CD8-positive, alpha-beta memory T cell (primary cell): ENCODE data around the gene SPESP1. TPM values are rescaled to one million over a fixed set of nuclear protein-coding genes. Genes with fewer than 3 reads are reported as not detected.

Source experiments
- CTCF ChIA-PET: fragments of 350-600 bp; sonication (Branson Sonifier 250); formaldehyde crosslinking; loops from one replicate; lab custom pipeline; 2021; ENCODE audit warnings: antibody characterized with exemption; lab: Charles Lee
- POLR2A ChIA-PET: fragments of 350-600 bp; sonication (Branson Sonifier 250); formaldehyde crosslinking; loops from one replicate; lab custom pipeline; 2021; ENCODE audit warnings: antibody characterized with exemption; lab: Charles Lee
- DNase-seq, 5 donors: peaks; one replicate each; pipeline versions ENCODE4 v3.0.0 to v3.0.0-alpha.2; 2020 to 2022; ENCODE audit warnings: mixed read lengths in 1 of 5
- H3K27ac ChIP-seq: one replicate; pipeline ENCODE4 v1.7.0; 2013; ENCODE audit warnings: low read depth, mild to moderate bottlenecking, low read length, moderate library complexity
- H3K27me3 ChIP-seq: 2 replicates; pipeline ENCODE4 v1.7.0; 2013; ENCODE audit warnings: low read length, mild to moderate bottlenecking; ENCODE audit not compliant: insufficient read depth, poor library complexity, severe bottlenecking
- H3K36me3 ChIP-seq: 2 replicates; pipeline ENCODE4 v1.7.0; 2013; ENCODE audit warnings: mild to moderate bottlenecking, low read length, moderate library complexity; ENCODE audit not compliant: insufficient read depth
- H3K4me1 ChIP-seq: 2 replicates; pipeline ENCODE4 v1.7.0; 2013; ENCODE audit warnings: mild to moderate bottlenecking, low read length, moderate library complexity; ENCODE audit not compliant: insufficient read depth
- H3K4me3 ChIP-seq: 2 replicates; pipeline ENCODE4 v1.7.0; 2013; ENCODE audit warnings: mild to moderate bottlenecking, low read length
- H3K9me3 ChIP-seq: 2 replicates; pipeline ENCODE4 v1.7.0; 2013; ENCODE audit warnings: mild to moderate bottlenecking, low read length
- H3K27ac Mint-ChIP-seq, 8 donors: one replicate each; pipeline ENCODE4 v1.8.0; 2020 to 2021; ENCODE audit warnings: mixed read lengths in 8 of 8, mild to moderate bottlenecking in 6 of 8, inconsistent platforms in 3 of 8, moderate library complexity in 3 of 8
- H3K27me3 Mint-ChIP-seq, 2 donors: one replicate each; pipeline ENCODE4 v1.8.0; 2020 to 2021; ENCODE audit warnings: mixed read lengths in 2 of 2, mild to moderate bottlenecking in 1 of 2, moderate library complexity in 1 of 2
- H3K36me3 Mint-ChIP-seq, 3 donors: one replicate each; pipeline ENCODE4 v1.8.0; 2020 to 2021; ENCODE audit warnings: mixed read lengths in 3 of 3, inconsistent platforms in 1 of 3, mild to moderate bottlenecking in 1 of 3
- H3K4me1 Mint-ChIP-seq, 3 donors: one replicate each; pipeline ENCODE4 v1.8.0; 2020 to 2021; ENCODE audit warnings: mixed read lengths in 3 of 3, inconsistent platforms in 1 of 3, mild to moderate bottlenecking in 1 of 3
- H3K4me3 Mint-ChIP-seq, 7 donors: one replicate each; pipeline ENCODE4 v1.8.0; 2020 to 2021; ENCODE audit warnings: mixed read lengths in 7 of 7, mild to moderate bottlenecking in 6 of 7, moderate library complexity in 4 of 7, inconsistent platforms in 2 of 7
- H3K9me3 Mint-ChIP-seq, 5 donors: one replicate each; pipeline ENCODE4 v1.8.0; 2020 to 2022; ENCODE audit warnings: mixed read lengths in 5 of 5, mild to moderate bottlenecking in 3 of 5, moderate library complexity in 2 of 5, inconsistent platforms in 1 of 5
- polyA plus RNA-seq: library from polyadenylated mRNA; unstranded; fragments of 300-500 nt; fragmentation: Illumina TruSeq; gene quantifications from one replicate; pipeline ENCODE4 v1.2.3, GENCODE V29; 2021
- total RNA-seq, 2 experiments: library from RNA; stranded (reverse); gene quantifications; one replicate each; pipeline ENCODE4 v1.2.3, GENCODE V29; 2021

The SPESP1 gene
- total and polyA plus RNA-seq, 3 experiments from 2014 or later: 0.63 to 1.0 (median 0.86) TPM

- POLR2A ChIA-PET: no interaction called here
- Mint-ChIP-seq H3K36me3 (no peaks in the 10 kb centered on the region), H3K4me3 (no peak overlapping the region)
Measured at GRCh38 chr15:68994981-68995761, 64.8 kb downstream of the SPESP1 start.

More at GRCh38 chr15:68994981-68995761, 64.8 kb downstream of the SPESP1 start:
- no peaks in the 10 kb centered on the region for H3K4me1 Mint-ChIP-seq
- CTCF ChIA-PET: no interaction called here
- no peak overlapping the region for H3K4me3 ChIP-seq
- no peaks in the 10 kb centered on the region for H3K36me3 ChIP-seq
- DNase-seq: no peak
- H3K9me3 ChIP-seq: no peaks in the 10 kb centered on the region
- H3K27ac Mint-ChIP-seq: no peak overlapping the region
- peaks cover 0 to 16% of the 10 kb centered on the region in 2 donors for H3K27me3 Mint-ChIP-seq
- H3K4me1 ChIP-seq: no peaks in the 10 kb centered on the region
- H3K9me3 Mint-ChIP-seq: no peaks in the 10 kb centered on the region
- H3K27ac ChIP-seq: no peak overlapping the region
- H3K27me3 ChIP-seq: no peaks in the 10 kb centered on the region

Other genes with a start within 250 kb of the SPESP1 start
- 100 to 1,000 TPM; 233 to 237 TPM for gene ANP32A, start 109.6 kb upstream of the SPESP1 start, total RNA-seq
- 94.6 TPM for gene ANP32A, start 109.6 kb upstream of the SPESP1 start, polyA plus RNA-seq
- gene NOX5, start 84.2 kb downstream of the SPESP1 start, total RNA-seq: not detected
- not detected for gene NOX5, start 84.2 kb downstream of the SPESP1 start, polyA plus RNA-seq
- 1 to 10 TPM; 5.4 to 5.7 TPM for gene GLCE, start 230.1 kb downstream of the SPESP1 start, total RNA-seq
- gene GLCE, start 230.1 kb downstream of the SPESP1 start, polyA plus RNA-seq: 8.4 TPM